ENCODE data around the gene HSD17B11. TPM values are rescaled to one million over a fixed set of nuclear protein-coding genes. Genes with fewer than 3 reads are reported as not detected.
A peak's percentile ranks its signal among the peaks of the same experiment; 100 is the strongest.
"Not testable (repeated sequence)": the region's sequence is repeated elsewhere in the genome, so short reads cannot be mapped to it uniquely, and the experiment has no call there.

The HSD17B11 gene
- total and polyA plus RNA-seq, 2 of the 8 experiments (the other 6 are each of a cell fraction or from before 2014, with no cell fraction given) = 6.0 to 9.0 TPM

DNA sequence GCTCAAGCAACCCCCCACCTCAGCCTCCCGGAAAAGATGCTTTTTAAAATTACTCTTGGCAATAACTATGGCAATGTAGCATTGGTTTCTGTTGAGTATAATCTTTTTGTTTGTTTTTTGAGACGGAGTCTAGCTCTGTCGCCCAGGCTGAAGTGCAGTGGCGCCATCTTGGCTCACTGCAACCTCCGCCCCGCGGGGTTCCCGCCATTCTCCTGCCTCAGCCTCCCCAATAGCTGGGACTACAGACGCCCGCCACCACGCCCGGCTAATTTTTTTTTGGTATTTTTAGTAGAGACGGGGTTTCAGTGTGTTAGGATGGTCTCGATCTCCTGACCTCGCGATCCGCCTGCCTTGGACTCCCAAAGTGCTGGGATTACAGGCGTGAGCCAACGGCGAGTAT is 933 bp downstream of the HSD17B11 start:
- H2BK120ac ChIP-seq (replicated peaks; ENCODE audit: low read depth, low read length); H3K27me3 ChIP-seq (replicated peaks in 1 of 4; ENCODE audit: control insufficient read depth in 3 of 4, extremely low read depth in 1 of 4, insufficient read depth in 3 of 4, low read length in 3 of 4); H4K20me1 ChIP-seq (replicated peaks in 1 of 2; ENCODE audit: control insufficient read depth in 1 of 2, insufficient read depth in 2 of 2, low read length in 2 of 2); H2BK15ac ChIP-seq (ENCODE audit: low read length); H2BK5ac ChIP-seq (ENCODE audit: low read depth, low read length); H2BK12ac ChIP-seq (ENCODE audit: low read depth, low read length); H2AK5ac ChIP-seq (ENCODE audit: low read depth, low read length); H3K36me3 ChIP-seq (ENCODE audit: control insufficient read depth in 2 of 4, insufficient read depth in 4 of 4, low read length in 3 of 4); H3K4me1 ChIP-seq (replicated peaks in 1 of 4; ENCODE audit: control insufficient read depth in 3 of 4, insufficient read depth in 4 of 4, low read length in 3 of 4); H3K56ac ChIP-seq (replicated peaks; ENCODE audit: insufficient read length, low read depth, low read length); H3K18ac ChIP-seq (ENCODE audit: extremely low read depth, low read length); H3K9me3 ChIP-seq (ENCODE audit: insufficient read depth in 2 of 2, low read depth in 1 of 2, low read length in 1 of 2); H3K23me2 ChIP-seq (ENCODE audit: low read depth, low read length); FAIRE-seq; H4K91ac ChIP-seq (replicated peaks; ENCODE audit: insufficient read length, low read length); H3K79me1 ChIP-seq (ENCODE audit: low read depth, low read length); H4K5ac ChIP-seq (ENCODE audit: insufficient read length, low read depth, low read length); H3K79me2 ChIP-seq (ENCODE audit: control insufficient read depth in 1 of 2, insufficient read depth in 2 of 2, low read length in 2 of 2); H3K4ac ChIP-seq (replicated peaks; ENCODE audit: insufficient read length, low read depth, low read length); H3K14ac ChIP-seq (ENCODE audit: insufficient read length); H3K23ac ChIP-seq (ENCODE audit: insufficient read length); H2BK20ac ChIP-seq (ENCODE audit: low read length); H3K9ac ChIP-seq (replicated peaks in 1 of 4; ENCODE audit: extremely low read depth in 1 of 4, low read depth in 3 of 4, low read length in 3 of 4); H3K27ac ChIP-seq (ENCODE audit: low read depth, low read length); H4K8ac ChIP-seq (ENCODE audit: extremely low read depth, insufficient read depth, low read length); DNase-seq (ENCODE audit: low read depth in 1 of 2, low spot score in 2 of 2): not testable (repeated sequence)
- TF ChIP-seq YY1 (IDR thresholded peaks at IDR 0.05; ENCODE audit: low read depth, low read length) = 0 out of 2 replicates have a peak, but pooled peaks have one; percentile 10
- H2AFZ ChIP-seq (ENCODE audit: low read length) = 0 out of 2 replicates have a peak overlapping the region, but pooled peaks have one; percentile 97
- peak overlapping the region; percentile 65 to 69 for H3K4me2 ChIP-seq (ENCODE audit: insufficient read depth in 1 of 2, low read depth in 2 of 2, low read length in 2 of 2)
- 93% methylated on average over 20 of the region's 20 CpGs; no CpG with 5 or more reads in 1 of the 2 experiments for WGBS, 2 experiments (ENCODE audit: extremely low coverage in 1 of 2, insufficient coverage in 1 of 2, insufficient read length in 1 of 2, insufficient replicate concordance in 2 of 2, low coverage in 1 of 2, low lambda C conversion rate in 2 of 2, missing lambda C conversion rate in 1 of 2)
- H3K4me3 ChIP-seq (ENCODE audit: extremely low read depth in 1 of 4, insufficient read depth in 2 of 4, low read depth in 3 of 4, low read length in 4 of 4) = peak overlapping the region in 1 of 4 experiments; percentile 78; a peak in 2 of 8 replicates
- ChIA-PET POLR2A (ENCODE audit: partially characterized antibody) (interaction anchor here (1.1 to 1.6 kb wide), 2 partner anchors 10 to 32 kb away, joined by 3 to 7 read pairs; partner anchors contain the start of gene NUDT9), CTCF (ENCODE audit: partially characterized antibody) (interaction anchor here (0.6 to 2.1 kb wide), 7 partner anchors 8 to 160 kb away, joined by 3 to 7 read pairs (median 4); no protein-coding TSS in a partner anchor)

Data from H1 (cell line).